HG03064 (cell line): ENCODE measurements around the gene CHP1.
"Not testable (repeated sequence)": the region's sequence is repeated elsewhere in the genome, so short reads cannot be mapped to it uniquely, and the experiment has no call there.

Experiments used
- ATAC-seq: cut with Tn5 transposase; IDR thresholded peaks from one replicate; pipeline ENCODE4 v1.9.1; 2021; ENCODE audit warnings: low read depth; ENCODE audit not compliant: unreplicated experiment

The CHP1 gene

GRCh38 chr15:41230650-41231421 lies at the start of gene CHP1, which contains the start of gene EXD1:
Gene CHP1 (plus strand): TSS chr15:41231268. CDS start chr15:41231383, 115 bp downstream.
Gene EXD1 (minus strand): TSS chr15:41230757. CDS start chr15:41226575, 4,182 bp downstream.
- ATAC-seq, result peak; percentile 91

GRCh38 chr15:41182266-41182665 lies 48.8 kb upstream of the CHP1 start:
- ATAC-seq, result no peak

- ATAC-seq, result no peak
Observed at GRCh38 chr15:41183581-41183980, 47.5 kb upstream of the CHP1 start.

GRCh38 chr15:41194444-41194843 lies 36.6 kb upstream of the CHP1 start:
- ATAC-seq, result no peak

GRCh38 chr15:41199470-41199869 lies 31.6 kb upstream of the CHP1 start:
- ATAC-seq, result no peak

- no peak for ATAC-seq
Observed at GRCh38 chr15:41203395-41203794, 27.7 kb upstream of the CHP1 start.

GRCh38 chr15:41205315-41205714 lies 25.8 kb upstream of the CHP1 start:
- no peak for ATAC-seq

GRCh38 chr15:41207687-41208448 lies 23.2 kb upstream of the CHP1 start:
- no peak for ATAC-seq

- ATAC-seq, result no peak
Observed at GRCh38 chr15:41215708-41216107, 15.4 kb upstream of the CHP1 start.

GRCh38 chr15:41218851-41219250 lies 12.2 kb upstream of the CHP1 start:
- ATAC-seq, result no peak

GRCh38 chr15:41219381-41219780 lies 11.7 kb upstream of the CHP1 start:
- ATAC-seq, result no peak

- no peak for ATAC-seq
Observed at GRCh38 chr15:41230345-41230649, 771 bp upstream of the CHP1 start.

GRCh38 chr15:41231422-41232226 lies 556 bp downstream of the CHP1 start:
- peak; percentile 42 for ATAC-seq

- no peak for ATAC-seq
Observed at GRCh38 chr15:41233367-41233771, 2.3 kb downstream of the CHP1 start.

GRCh38 chr15:41235228-41235627 lies 4.2 kb downstream of the CHP1 start:
- ATAC-seq, result not testable (repeated sequence)

- no peak for ATAC-seq
Observed at GRCh38 chr15:41235929-41236328, 4.9 kb downstream of the CHP1 start.

- no peak for ATAC-seq
Observed at GRCh38 chr15:41238100-41238499, 7.0 kb downstream of the CHP1 start.

GRCh38 chr15:41241221-41241964 lies 10.3 kb downstream of the CHP1 start:
- ATAC-seq, result no peak

GRCh38 chr15:41250745-41251144 lies 19.7 kb downstream of the CHP1 start:
- ATAC-seq, result not testable (repeated sequence)

- no peak for ATAC-seq
Observed at GRCh38 chr15:41251411-41251810, 20.3 kb downstream of the CHP1 start.
